COLO829 (cell line): ENCODE measurements around the gene HSPB8.

ENCODE experiments used
- DNase-seq: peaks from one replicate; pipeline ENCODE4 v3.0.0; 2012; ENCODE audit warnings: low spot score

The HSPB8 gene

GRCh38 chr12:119171291-119171690 lies 7.4 kb upstream of the HSPB8 start:
- DNase-seq = no peak

- no peak for DNase-seq
Observed at GRCh38 chr12:119171691-119172425, 6.9 kb upstream of the HSPB8 start.

- no peak for DNase-seq
Observed at GRCh38 chr12:119175081-119175480, 3.6 kb upstream of the HSPB8 start.

- DNase-seq = no peak
Observed at GRCh38 chr12:119176267-119177055, 2.3 kb upstream of the HSPB8 start.

GRCh38 chr12:119177056-119177325 lies 1.7 kb upstream of the HSPB8 start:
- no peak for DNase-seq

GRCh38 chr12:119177724-119178380 lies 879 bp upstream of the HSPB8 start:
- DNase-seq = no peak

GRCh38 chr12:119179335-119180021 lies 747 bp downstream of the HSPB8 start:
- DNase-seq = no peak

GRCh38 chr12:119180380-119181040 lies 1.8 kb downstream of the HSPB8 start:
- no peak for DNase-seq

GRCh38 chr12:119181202-119181601 lies 2.5 kb downstream of the HSPB8 start:
- no peak for DNase-seq

GRCh38 chr12:119181944-119182343 lies 3.2 kb downstream of the HSPB8 start:
- DNase-seq = no peak

- DNase-seq = no peak
Observed at GRCh38 chr12:119182701-119183493, 4.2 kb downstream of the HSPB8 start.

GRCh38 chr12:119183942-119184695 lies 5.4 kb downstream of the HSPB8 start:
- no peak for DNase-seq

- no peak for DNase-seq
Observed at GRCh38 chr12:119195256-119195655, 16.5 kb downstream of the HSPB8 start.

- no peak for DNase-seq
Observed at GRCh38 chr12:119198440-119198839, 19.7 kb downstream of the HSPB8 start.

GRCh38 chr12:119200601-119201000 lies 21.9 kb downstream of the HSPB8 start:
- DNase-seq = no peak

GRCh38 chr12:119201789-119202543 lies 23.2 kb downstream of the HSPB8 start:
- DNase-seq = no peak

- no peak for DNase-seq
Observed at GRCh38 chr12:119202544-119202943, 23.8 kb downstream of the HSPB8 start.

- DNase-seq = no peak
Observed at GRCh38 chr12:119204131-119204530, 25.4 kb downstream of the HSPB8 start.

GRCh38 chr12:119204671-119205285 lies 26.0 kb downstream of the HSPB8 start:
- DNase-seq = no peak
